ENCODE data around the gene SKAP1.

Gene SKAP1

GRCh38 chr17:48389903-48390302 is 40.1 kb downstream of the SKAP1 start:
- DNase-seq (ENCODE audit: low spot score), result no peak
- no peak for TF ChIP-seq CTCF (IDR thresholded peaks at IDR 0.05; ENCODE audit: extremely low read depth, missing control alignments)

- no peak for TF ChIP-seq CTCF (IDR thresholded peaks at IDR 0.05; ENCODE audit: extremely low read depth, missing control alignments)
- DNase-seq (ENCODE audit: low spot score), result no peak
Observed at GRCh38 chr17:48388955-48389743, 40.9 kb downstream of the SKAP1 start.

- DNase-seq (ENCODE audit: low spot score), result no peak
- TF ChIP-seq CTCF (IDR thresholded peaks at IDR 0.05; ENCODE audit: extremely low read depth, missing control alignments), result no peak
Observed at GRCh38 chr17:48386826-48387225, 43.2 kb downstream of the SKAP1 start.

- no peak for DNase-seq (ENCODE audit: low spot score)
- TF ChIP-seq CTCF (IDR thresholded peaks at IDR 0.05; ENCODE audit: extremely low read depth, missing control alignments), result no peak
Observed at GRCh38 chr17:48385319-48385718, 44.7 kb downstream of the SKAP1 start.

- TF ChIP-seq CTCF (IDR thresholded peaks at IDR 0.05; ENCODE audit: extremely low read depth, missing control alignments), result no peak
Observed at GRCh38 chr17:48384164-48384563, 45.9 kb downstream of the SKAP1 start.

GRCh38 chr17:48382989-48383388 is 47.0 kb downstream of the SKAP1 start:
- TF ChIP-seq CTCF (IDR thresholded peaks at IDR 0.05; ENCODE audit: extremely low read depth, missing control alignments), result no peak
- no peak for DNase-seq (ENCODE audit: low spot score)

More at GRCh38 chr17:48384164-48384563, 45.9 kb downstream of the SKAP1 start:
- DNase-seq (ENCODE audit: low spot score), result no peak

GRCh38 chr17:48378708-48379392 is 51.2 kb downstream of the SKAP1 start:
- no peak for DNase-seq (ENCODE audit: low spot score)
- TF ChIP-seq CTCF (IDR thresholded peaks at IDR 0.05; ENCODE audit: extremely low read depth, missing control alignments), result no peak

All from GM20000 (cell line).